ENCODE data around the gene NFIA. TPM values are rescaled to one million over a fixed set of nuclear protein-coding genes. Genes with fewer than 3 reads are reported as not detected.

NFIA gene
- total RNA-seq, result 15.4 and 17.7 TPM in 2 replicates

DNA sequence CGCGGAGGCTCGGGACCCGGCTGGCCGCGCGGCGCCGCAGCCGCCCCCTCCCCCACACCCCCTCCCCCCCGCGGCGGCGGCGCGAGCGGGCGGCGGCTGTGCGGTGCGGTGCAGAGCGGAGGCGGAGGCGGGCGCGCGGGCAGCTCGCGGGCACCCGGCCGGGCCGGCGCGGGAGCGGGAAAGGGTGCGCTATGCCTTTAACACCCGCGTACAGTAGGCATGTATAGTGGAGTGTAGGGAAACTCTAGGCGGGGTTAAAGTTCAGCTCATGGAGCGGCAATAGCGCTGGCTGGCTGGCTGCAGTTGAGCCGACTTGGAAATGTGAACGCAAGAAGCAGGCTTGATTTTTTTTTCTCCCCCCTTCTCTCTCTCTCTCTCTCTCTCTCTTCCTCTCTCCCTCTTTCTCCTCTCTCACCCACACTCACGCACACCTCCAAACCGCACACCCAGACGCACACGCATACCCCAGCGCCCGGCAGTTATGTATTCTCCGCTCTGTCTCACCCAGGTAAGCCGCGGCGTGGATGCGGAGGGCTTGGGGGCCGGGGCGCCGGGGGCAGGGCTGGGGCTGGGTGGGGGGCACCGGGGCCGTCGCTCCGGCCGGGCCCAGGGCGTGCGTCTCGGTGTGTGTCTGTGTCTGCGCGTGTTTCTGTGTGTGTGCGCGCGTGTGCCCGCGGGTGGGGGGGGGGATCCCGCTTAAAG, at the start of gene NFIA:
Gene NFIA, plus strand, starts transcription at position 251 of the 702 bp plus-strand sequence.

Measured in airway epithelial cell (primary cell).